ENCODE measurements around the gene CACNA1B.

GRCh38 chr9:137902646-137903045 lies 25.1 kb downstream of the CACNA1B start:
- TF ChIP-seq, protein P1, sequence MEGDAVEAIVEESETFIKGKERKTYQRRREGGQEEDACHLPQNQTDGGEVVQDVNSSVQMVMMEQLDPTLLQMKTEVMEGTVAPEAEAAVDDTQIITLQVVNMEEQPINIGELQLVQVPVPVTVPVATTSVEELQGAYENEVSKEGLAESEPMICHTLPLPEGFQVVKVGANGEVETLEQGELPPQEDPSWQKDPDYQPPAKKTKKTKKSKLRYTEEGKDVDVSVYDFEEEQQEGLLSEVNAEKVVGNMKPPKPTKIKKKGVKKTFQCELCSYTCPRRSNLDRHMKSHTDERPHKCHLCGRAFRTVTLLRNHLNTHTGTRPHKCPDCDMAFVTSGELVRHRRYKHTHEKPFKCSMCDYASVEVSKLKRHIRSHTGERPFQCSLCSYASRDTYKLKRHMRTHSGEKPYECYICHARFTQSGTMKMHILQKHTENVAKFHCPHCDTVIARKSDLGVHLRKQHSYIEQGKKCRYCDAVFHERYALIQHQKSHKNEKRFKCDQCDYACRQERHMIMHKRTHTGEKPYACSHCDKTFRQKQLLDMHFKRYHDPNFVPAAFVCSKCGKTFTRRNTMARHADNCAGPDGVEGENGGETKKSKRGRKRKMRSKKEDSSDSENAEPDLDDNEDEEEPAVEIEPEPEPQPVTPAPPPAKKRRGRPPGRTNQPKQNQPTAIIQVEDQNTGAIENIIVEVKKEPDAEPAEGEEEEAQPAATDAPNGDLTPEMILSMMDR (IDR thresholded peaks at IDR 0.05), result no peak
- no peak for TF ChIP-seq POLR2A (IDR thresholded peaks at IDR 0.05)

Measured in testis (tissue), 2 donors.